Peyer's patch (tissue), 4 donors: ENCODE data around the gene SCUBE3.

Experiments
- CTCF ChIP-seq, 6 experiments: fragments of 450-650 bp in 4 of 6; fragments of 200-600 bp in 2 of 6; sonication (generic) in 1 of 6; IDR thresholded peaks; one replicate each; pipeline ENCODE4 v1.5.1; 2017 to 2019; ENCODE audit warnings: antibody characterized with exemption in 6 of 6, mild to moderate bottlenecking in 3 of 6, moderate library complexity in 1 of 6
- POLR2A ChIP-seq, 2 donors: fragments of 450-650 bp; IDR thresholded peaks; one replicate each; pipeline ENCODE4 v1.5.1; 2017; ENCODE audit warnings: antibody characterized with exemption in 2 of 2, mild to moderate bottlenecking in 2 of 2, moderate library complexity in 2 of 2

- TF ChIP-seq CTCF (IDR thresholded peaks at IDR 0.05) (peak; percentile 67 to 95 (median 89)), POLR2A (IDR thresholded peaks at IDR 0.05) (peak in 1 of 2 donors; percentile 21)
Measured at GRCh38 chr6:35297601-35298481, 84.1 kb downstream of the SCUBE3 start, which contains the start of gene DEF6.
